HCT116 (cell line): Measurements from ENCODE around the gene SPSB1.

ENCODE experiments used
- ATF3 ChIP-seq: IDR thresholded peaks from 2 replicates; pipeline ENCODE4 v1.6.1; 2012
- CTCF ChIP-seq, 3 experiments: fragments of 200-600 bp in 1 of 3; sonication (generic) in 1 of 3; IDR thresholded peaks in 2 of 3; conservative IDR thresholded peaks in 1 of 3; 2 replicates each; pipeline ENCODE4 v1.5.1; 2012 to 2017; ENCODE audit warnings: low read depth in 2 of 3, low read length in 2 of 3, antibody characterized with exemption in 1 of 3, borderline replicate concordance in 1 of 3, control low read depth in 1 of 3, mild to moderate bottlenecking in 1 of 3, mixed read lengths in 1 of 3, mixed run types in 1 of 3, moderate library complexity in 1 of 3; ENCODE audit not compliant: insufficient read depth in 1 of 3
- ZFX ChIP-seq: fragments of 450-650 bp; IDR thresholded peaks from 2 replicates; pipeline ENCODE4 v1.6.1; 2017

GRCh38 chr1:9361630-9362260, 69.1 kb downstream of the SPSB1 start:
- TF ChIP-seq ZFX (no peak), ATF3 (no peak), CTCF (IDR thresholded peaks at IDR 0.05 in 2 of 3, conservative IDR thresholded peaks at IDR 0.05 in 1 of 3; ENCODE audit: borderline replicate concordance in 1 of 3, insufficient read depth in 1 of 3, low read depth in 2 of 3, low read length in 2 of 3) (no peak)
